WTC11 (cell line): ENCODE data around the gene BABAM2. TPM values are rescaled to one million over a fixed set of nuclear protein-coding genes. Genes with fewer than 3 reads are reported as not detected.

ENCODE experiments used
- ATAC-seq: fragments of 200-7000 bp; cut with Tn5 transposase; 2 replicates; pipeline ENCODE4 v1.10.0; 2021; ENCODE audit warnings: mild to moderate bottlenecking, moderate library complexity
- CTCF ChIA-PET: fragments of 300-600 bp; sonication (Branson Sonifier 250); formaldehyde crosslinking; loops from one replicate; lab custom pipeline; 2021; ENCODE audit warnings: antibody characterized with exemption; lab: Charles Lee
- POLR2A ChIA-PET: fragments of 350-600 bp; sonication (Branson Sonifier 250); formaldehyde crosslinking; loops from one replicate; lab custom pipeline; 2021; ENCODE audit warnings: antibody characterized with exemption; lab: Charles Lee
- DNase-seq: peaks from one replicate; pipeline ENCODE4 v3.0.0; 2021; ENCODE audit warnings: low spot score
- H3K27ac Mint-ChIP-seq: 2 replicates; pipeline ENCODE4 v1.8.0; 2021; ENCODE audit warnings: mixed read lengths
- H3K27me3 Mint-ChIP-seq: 2 replicates; pipeline ENCODE4 v1.8.0; 2021; ENCODE audit warnings: low read depth, mild to moderate bottlenecking, moderate library complexity, mixed read lengths
- H3K36me3 Mint-ChIP-seq: 2 replicates; pipeline ENCODE4 v1.8.0; 2021; ENCODE audit warnings: mixed read lengths
- H3K4me1 Mint-ChIP-seq: 2 replicates; pipeline ENCODE4 v1.8.0; 2022; ENCODE audit warnings: mixed read lengths
- H3K4me3 Mint-ChIP-seq: 2 replicates; pipeline ENCODE4 v1.8.0; 2021; ENCODE audit warnings: mild to moderate bottlenecking, moderate library complexity, mixed read lengths
- H3K9me3 Mint-ChIP-seq: 2 replicates; pipeline ENCODE4 v1.8.0; 2021; ENCODE audit warnings: mixed read lengths
- CREB1 ChIP-seq: sonication (generic); formaldehyde crosslinking; IDR thresholded peaks from 2 replicates; pipeline ENCODE4 v1.8.0; 2023; ENCODE audit warnings: mild to moderate bottlenecking, missing genetic modification reagents
- FOXP1 ChIP-seq: sonication (generic); formaldehyde crosslinking; IDR thresholded peaks from 2 replicates; pipeline ENCODE4 v1.8.0; 2022; ENCODE audit warnings: missing genetic modification reagents, mild to moderate bottlenecking, moderate library complexity, borderline replicate concordance
- MXD4 ChIP-seq: fragments of 250-450 bp; sonication (Bioruptor Pico); IDR thresholded peaks from 2 replicates; pipeline ENCODE4 v1.8.0; 2021; ENCODE audit warnings: mild to moderate bottlenecking, moderate library complexity, borderline replicate concordance
- NFATC4 ChIP-seq: fragments of 250-450 bp; sonication (Bioruptor Pico); IDR thresholded peaks from 2 replicates; pipeline ENCODE4 v1.9.0; 2021; ENCODE audit warnings: mild to moderate bottlenecking
- RELA ChIP-seq: sonication (generic); formaldehyde crosslinking; IDR thresholded peaks from 2 replicates; pipeline ENCODE4 v1.8.1; 2022; ENCODE audit warnings: missing genetic modification reagents, mild to moderate bottlenecking, borderline replicate concordance
- SMAD3 ChIP-seq: sonication (generic); formaldehyde crosslinking; IDR thresholded peaks from 2 replicates; pipeline ENCODE4 v1.8.0; 2022; ENCODE audit warnings: missing genetic modification reagents, mild to moderate bottlenecking, borderline replicate concordance
- TCF7 ChIP-seq: sonication (generic); formaldehyde crosslinking; IDR thresholded peaks from 2 replicates; pipeline ENCODE4 v1.8.0; 2022; ENCODE audit warnings: mild to moderate bottlenecking, low read depth, missing genetic modification reagents, moderate library complexity
- TEAD1 ChIP-seq: sonication (generic); formaldehyde crosslinking; IDR thresholded peaks from 2 replicates; pipeline ENCODE4 v1.8.0; 2022; ENCODE audit warnings: mild to moderate bottlenecking, missing genetic modification reagents
- ZBTB21 ChIP-seq: sonication (generic); formaldehyde crosslinking; IDR thresholded peaks from 2 replicates; pipeline ENCODE4 v1.8.1; 2023; ENCODE audit warnings: mild to moderate bottlenecking, missing genetic modification reagents, borderline replicate concordance
- ZNF396 ChIP-seq: fragments of 250-450 bp; sonication (Bioruptor Pico); IDR thresholded peaks from 2 replicates; pipeline ENCODE4 v1.8.0; 2021; ENCODE audit warnings: mild to moderate bottlenecking, moderate library complexity, borderline replicate concordance
- total RNA-seq: library from RNA; stranded (reverse); gene quantifications from 3 replicates; pipeline ENCODE4 v1.2.3, GENCODE V29; 2021
- TF ChIP-seq, protein P1 (sequence below): sonication (generic); formaldehyde crosslinking; IDR thresholded peaks from 2 replicates; pipeline ENCODE4 v1.8.0; 2022; ENCODE audit warnings: mild to moderate bottlenecking, missing genetic modification reagents
- TF ChIP-seq, protein P2 (sequence below): fragments of 250-450 bp; sonication (Bioruptor Pico); IDR thresholded peaks from 2 replicates; pipeline ENCODE4 v2.1.2; 2022; ENCODE audit warnings: mild to moderate bottlenecking, moderate library complexity
- TF ChIP-seq, protein P3 (sequence below): sonication (generic); formaldehyde crosslinking; IDR thresholded peaks from 2 replicates; pipeline ENCODE4 v1.8.0; 2023; ENCODE audit warnings: mild to moderate bottlenecking, missing genetic modification reagents
- TF ChIP-seq, protein P4 (sequence below): sonication (generic); formaldehyde crosslinking; IDR thresholded peaks from 2 replicates; pipeline ENCODE4 v1.8.1; 2023; ENCODE audit warnings: mild to moderate bottlenecking, missing genetic modification reagents, borderline replicate concordance
- TF ChIP-seq, protein P5 (sequence below): sonication (generic); formaldehyde crosslinking; IDR thresholded peaks from 2 replicates; pipeline ENCODE4 v1.8.1; 2022; ENCODE audit warnings: mild to moderate bottlenecking, missing genetic modification reagents, moderate library complexity, borderline replicate concordance
- TF ChIP-seq, protein P6 (sequence below): sonication (generic); formaldehyde crosslinking; IDR thresholded peaks from 2 replicates; pipeline ENCODE4 v1.8.0; 2022; ENCODE audit warnings: mild to moderate bottlenecking, missing genetic modification reagents

The BABAM2 gene
- total RNA-seq, 1 experiment from 2014 or later, result 16.5 TPM

DNA sequence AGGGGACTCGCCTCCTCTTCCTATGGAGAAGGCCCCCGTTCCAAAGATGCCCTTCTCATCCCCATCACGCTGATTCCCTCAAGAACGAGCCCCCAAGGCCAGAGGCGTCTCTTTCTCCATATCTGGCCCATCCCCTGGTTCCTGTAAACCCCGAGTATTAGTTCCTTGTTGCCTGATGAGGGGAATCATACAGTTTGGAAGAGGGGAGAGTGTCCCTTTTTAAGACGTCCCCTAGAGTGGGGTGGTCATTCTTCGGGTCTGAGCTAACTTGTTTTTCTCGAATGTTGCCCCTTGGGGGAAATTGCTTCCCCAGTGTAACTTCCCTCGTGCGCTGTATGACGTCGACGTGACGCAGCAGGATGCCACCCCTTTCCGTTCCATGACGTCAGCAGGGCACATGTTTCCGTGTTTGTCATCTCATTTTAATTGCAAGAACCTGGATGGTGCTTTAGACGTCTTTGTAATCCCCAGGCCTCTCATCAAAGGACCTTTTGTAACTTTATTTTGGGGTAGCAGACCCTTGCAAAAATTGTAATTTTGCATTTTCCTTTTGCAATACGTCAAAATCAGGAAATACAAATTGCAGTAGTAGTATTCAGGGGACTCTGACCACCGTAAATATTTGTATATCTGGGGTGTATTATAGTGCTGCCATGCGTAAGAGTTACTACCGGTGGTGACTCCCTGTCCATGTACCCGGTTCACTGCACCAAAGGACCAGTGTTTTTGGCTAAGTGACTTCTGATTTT, 569 bp downstream of the BABAM2 start (continued):
- TF ChIP-seq, protein P1, sequence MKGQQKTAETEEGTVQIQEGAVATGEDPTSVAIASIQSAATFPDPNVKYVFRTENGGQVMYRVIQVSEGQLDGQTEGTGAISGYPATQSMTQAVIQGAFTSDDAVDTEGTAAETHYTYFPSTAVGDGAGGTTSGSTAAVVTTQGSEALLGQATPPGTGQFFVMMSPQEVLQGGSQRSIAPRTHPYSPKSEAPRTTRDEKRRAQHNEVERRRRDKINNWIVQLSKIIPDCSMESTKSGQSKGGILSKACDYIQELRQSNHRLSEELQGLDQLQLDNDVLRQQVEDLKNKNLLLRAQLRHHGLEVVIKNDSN (CRISPR knock-in tag), result peak; percentile 38; the same call in 1 of the 2 replicates
- TF ChIP-seq, protein P2, sequence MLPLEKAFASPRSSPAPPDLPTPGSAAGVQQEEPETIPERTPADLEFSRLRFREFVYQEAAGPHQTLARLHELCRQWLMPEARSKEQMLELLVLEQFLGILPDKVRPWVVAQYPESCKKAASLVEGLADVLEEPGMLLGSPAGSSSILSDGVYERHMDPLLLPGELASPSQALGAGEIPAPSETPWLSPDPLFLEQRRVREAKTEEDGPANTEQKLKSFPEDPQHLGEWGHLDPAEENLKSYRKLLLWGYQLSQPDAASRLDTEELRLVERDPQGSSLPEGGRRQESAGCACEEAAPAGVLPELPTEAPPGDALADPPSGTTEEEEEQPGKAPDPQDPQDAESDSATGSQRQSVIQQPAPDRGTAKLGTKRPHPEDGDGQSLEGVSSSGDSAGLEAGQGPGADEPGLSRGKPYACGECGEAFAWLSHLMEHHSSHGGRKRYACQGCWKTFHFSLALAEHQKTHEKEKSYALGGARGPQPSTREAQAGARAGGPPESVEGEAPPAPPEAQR (CRISPR knock-in tag), result no peak
- TF ChIP-seq CREB1 (peak; percentile 73; the same call in 1 of the 2 replicates), NFATC4 (CRISPR knock-in tag) (no peak), SMAD3 (CRISPR knock-in tag) (no peak), ZBTB21 (CRISPR knock-in tag) (peak; percentile 99), FOXP1 (CRISPR knock-in tag) (0 out of 2 replicates have a peak, but pooled peaks have one; percentile 9), TEAD1 (CRISPR knock-in tag) (no peak)
- TF ChIP-seq, protein P3, sequence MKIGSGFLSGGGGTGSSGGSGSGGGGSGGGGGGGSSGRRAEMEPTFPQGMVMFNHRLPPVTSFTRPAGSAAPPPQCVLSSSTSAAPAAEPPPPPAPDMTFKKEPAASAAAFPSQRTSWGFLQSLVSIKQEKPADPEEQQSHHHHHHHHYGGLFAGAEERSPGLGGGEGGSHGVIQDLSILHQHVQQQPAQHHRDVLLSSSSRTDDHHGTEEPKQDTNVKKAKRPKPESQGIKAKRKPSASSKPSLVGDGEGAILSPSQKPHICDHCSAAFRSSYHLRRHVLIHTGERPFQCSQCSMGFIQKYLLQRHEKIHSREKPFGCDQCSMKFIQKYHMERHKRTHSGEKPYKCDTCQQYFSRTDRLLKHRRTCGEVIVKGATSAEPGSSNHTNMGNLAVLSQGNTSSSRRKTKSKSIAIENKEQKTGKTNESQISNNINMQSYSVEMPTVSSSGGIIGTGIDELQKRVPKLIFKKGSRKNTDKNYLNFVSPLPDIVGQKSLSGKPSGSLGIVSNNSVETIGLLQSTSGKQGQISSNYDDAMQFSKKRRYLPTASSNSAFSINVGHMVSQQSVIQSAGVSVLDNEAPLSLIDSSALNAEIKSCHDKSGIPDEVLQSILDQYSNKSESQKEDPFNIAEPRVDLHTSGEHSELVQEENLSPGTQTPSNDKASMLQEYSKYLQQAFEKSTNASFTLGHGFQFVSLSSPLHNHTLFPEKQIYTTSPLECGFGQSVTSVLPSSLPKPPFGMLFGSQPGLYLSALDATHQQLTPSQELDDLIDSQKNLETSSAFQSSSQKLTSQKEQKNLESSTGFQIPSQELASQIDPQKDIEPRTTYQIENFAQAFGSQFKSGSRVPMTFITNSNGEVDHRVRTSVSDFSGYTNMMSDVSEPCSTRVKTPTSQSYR (CRISPR knock-in tag), result no peak
- TF ChIP-seq, protein P4, sequence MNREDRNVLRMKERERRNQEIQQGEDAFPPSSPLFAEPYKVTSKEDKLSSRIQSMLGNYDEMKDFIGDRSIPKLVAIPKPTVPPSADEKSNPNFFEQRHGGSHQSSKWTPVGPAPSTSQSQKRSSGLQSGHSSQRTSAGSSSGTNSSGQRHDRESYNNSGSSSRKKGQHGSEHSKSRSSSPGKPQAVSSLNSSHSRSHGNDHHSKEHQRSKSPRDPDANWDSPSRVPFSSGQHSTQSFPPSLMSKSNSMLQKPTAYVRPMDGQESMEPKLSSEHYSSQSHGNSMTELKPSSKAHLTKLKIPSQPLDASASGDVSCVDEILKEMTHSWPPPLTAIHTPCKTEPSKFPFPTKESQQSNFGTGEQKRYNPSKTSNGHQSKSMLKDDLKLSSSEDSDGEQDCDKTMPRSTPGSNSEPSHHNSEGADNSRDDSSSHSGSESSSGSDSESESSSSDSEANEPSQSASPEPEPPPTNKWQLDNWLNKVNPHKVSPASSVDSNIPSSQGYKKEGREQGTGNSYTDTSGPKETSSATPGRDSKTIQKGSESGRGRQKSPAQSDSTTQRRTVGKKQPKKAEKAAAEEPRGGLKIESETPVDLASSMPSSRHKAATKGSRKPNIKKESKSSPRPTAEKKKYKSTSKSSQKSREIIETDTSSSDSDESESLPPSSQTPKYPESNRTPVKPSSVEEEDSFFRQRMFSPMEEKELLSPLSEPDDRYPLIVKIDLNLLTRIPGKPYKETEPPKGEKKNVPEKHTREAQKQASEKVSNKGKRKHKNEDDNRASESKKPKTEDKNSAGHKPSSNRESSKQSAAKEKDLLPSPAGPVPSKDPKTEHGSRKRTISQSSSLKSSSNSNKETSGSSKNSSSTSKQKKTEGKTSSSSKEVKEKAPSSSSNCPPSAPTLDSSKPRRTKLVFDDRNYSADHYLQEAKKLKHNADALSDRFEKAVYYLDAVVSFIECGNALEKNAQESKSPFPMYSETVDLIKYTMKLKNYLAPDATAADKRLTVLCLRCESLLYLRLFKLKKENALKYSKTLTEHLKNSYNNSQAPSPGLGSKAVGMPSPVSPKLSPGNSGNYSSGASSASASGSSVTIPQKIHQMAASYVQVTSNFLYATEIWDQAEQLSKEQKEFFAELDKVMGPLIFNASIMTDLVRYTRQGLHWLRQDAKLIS (CRISPR knock-in tag), result no peak

DNA sequence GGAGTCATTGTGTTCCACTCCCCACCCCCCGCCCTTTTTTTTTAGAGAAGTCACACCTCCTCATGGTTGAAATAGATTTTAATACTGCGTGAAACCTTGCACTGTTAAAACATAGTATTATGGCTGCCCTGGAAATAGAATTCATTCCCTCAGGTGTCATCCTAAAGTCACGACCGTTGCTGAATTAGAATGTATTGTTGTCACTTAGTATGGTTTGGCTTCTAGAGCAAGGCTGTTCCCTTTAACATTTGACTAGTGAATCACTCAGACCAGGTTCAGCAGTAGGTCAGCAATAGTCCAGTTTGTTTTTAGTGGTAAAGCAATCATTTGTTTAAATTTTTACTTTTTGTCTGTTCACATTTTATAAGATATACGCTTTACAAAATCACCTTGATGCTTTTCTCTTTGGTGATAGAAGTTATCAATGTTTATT, 1.2 kb downstream of the BABAM2 start:
- no peak for ATAC-seq
- no peaks in the 10 kb centered on the region for H3K36me3 Mint-ChIP-seq
- H3K27ac Mint-ChIP-seq, result no peak overlapping the region
- peaks cover 8% of the 10 kb centered on the region for H3K4me1 Mint-ChIP-seq
- CTCF ChIA-PET, result no interaction called here
- no peaks in the 10 kb centered on the region for H3K27me3 Mint-ChIP-seq
- peak overlapping the region; percentile 97 for H3K4me3 Mint-ChIP-seq
- POLR2A ChIA-PET, result interaction anchor here (2.2 kb wide), 1 partner anchor 139 kb away, joined by 7 read pairs; no protein-coding TSS in a partner anchor
- TF ChIP-seq ZNF396 (CRISPR knock-in tag) (no peak), ZBTB21 (CRISPR knock-in tag) (no peak), MXD4 (no peak), TCF7 (CRISPR knock-in tag) (no peak), SMAD3 (CRISPR knock-in tag) (no peak), RELA (CRISPR knock-in tag) (no peak)
- TF ChIP-seq, protein P5, sequence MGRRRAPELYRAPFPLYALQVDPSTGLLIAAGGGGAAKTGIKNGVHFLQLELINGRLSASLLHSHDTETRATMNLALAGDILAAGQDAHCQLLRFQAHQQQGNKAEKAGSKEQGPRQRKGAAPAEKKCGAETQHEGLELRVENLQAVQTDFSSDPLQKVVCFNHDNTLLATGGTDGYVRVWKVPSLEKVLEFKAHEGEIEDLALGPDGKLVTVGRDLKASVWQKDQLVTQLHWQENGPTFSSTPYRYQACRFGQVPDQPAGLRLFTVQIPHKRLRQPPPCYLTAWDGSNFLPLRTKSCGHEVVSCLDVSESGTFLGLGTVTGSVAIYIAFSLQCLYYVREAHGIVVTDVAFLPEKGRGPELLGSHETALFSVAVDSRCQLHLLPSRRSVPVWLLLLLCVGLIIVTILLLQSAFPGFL (CRISPR knock-in tag), result no peak
- TF ChIP-seq, protein P6, sequence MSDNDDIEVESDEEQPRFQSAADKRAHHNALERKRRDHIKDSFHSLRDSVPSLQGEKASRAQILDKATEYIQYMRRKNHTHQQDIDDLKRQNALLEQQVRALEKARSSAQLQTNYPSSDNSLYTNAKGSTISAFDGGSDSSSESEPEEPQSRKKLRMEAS (CRISPR knock-in tag), result no peak
- DNase-seq, result no peak
- H3K9me3 Mint-ChIP-seq, result no peaks in the 10 kb centered on the region
